HuH-7.5 (cell line): ENCODE data around the gene TENT4A.
"Not testable (repeated sequence)": the region's sequence is repeated elsewhere in the genome, so short reads cannot be mapped to it uniquely, and the experiment has no call there.

ENCODE experiments used
- DNase-seq: peaks from one replicate; pipeline ENCODE4 v3.0.0; 2011; ENCODE audit warnings: low spot score

Gene TENT4A

DNA sequence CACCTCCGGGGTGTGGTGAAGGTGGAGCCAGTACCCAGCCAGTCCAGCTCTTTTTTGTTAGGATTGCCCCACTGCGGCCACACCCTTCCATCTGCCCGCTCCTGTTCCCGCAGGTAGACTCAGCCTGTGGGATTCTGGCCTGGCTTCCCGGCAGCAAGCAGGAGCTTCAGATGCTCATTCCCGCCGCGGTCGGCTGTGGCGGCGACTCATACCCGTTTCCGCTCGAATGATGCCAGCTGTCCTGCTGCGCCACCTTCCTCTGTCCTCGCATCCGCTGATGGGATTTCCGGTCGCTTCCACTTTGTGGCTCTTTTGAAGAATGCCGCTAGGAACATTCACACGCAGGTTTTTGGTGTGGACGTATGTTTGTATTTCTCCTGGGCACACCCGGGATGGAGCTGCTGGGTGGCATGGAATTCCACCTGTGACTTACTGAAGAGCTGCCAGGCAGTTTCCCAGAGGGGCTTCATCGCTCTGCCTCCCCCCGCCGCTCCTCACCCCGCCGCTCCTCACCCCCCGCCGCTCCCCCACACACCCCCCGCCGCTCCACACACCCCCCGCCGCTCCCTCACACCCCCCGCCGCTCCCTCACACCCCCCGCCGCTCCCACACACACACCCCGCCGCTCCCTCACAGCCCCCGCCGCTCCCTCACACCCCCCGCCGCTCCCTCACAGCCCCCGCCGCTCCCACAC, 60.3 kb downstream of the TENT4A start:
- no peak for DNase-seq

- not testable (repeated sequence) for DNase-seq
Observed at GRCh38 chr5:6774207-6774606, 61.0 kb downstream of the TENT4A start.

GRCh38 chr5:6774721-6775204, 61.5 kb downstream of the TENT4A start:
- no peak for DNase-seq

- DNase-seq = no peak
Observed at GRCh38 chr5:6775571-6775970, 62.3 kb downstream of the TENT4A start.

- no peak for DNase-seq
Observed at GRCh38 chr5:6780802-6781391, 67.7 kb downstream of the TENT4A start.

DNA sequence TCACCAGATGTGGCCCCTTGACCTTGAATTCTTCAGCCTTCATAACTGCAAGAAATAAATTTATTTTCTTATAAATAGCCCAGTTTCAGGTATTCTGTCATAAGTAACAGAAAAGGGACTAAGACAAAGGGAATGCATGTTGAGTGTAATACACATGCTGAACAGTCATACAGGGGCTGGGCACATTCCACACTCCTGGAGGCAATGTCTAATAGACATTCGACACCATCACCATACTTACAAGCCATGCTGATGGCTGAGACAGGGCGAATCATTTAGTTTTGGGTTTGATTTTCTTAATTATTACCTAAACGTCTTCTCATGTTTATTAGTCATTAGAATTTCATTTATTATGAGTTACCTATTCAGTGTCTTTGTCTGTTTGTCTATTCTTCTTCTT, 68.5 kb downstream of the TENT4A start:
- DNase-seq = no peak

GRCh38 chr5:6783787-6784186, 70.6 kb downstream of the TENT4A start:
- DNase-seq = no peak

- DNase-seq = no peak
Observed at GRCh38 chr5:6784481-6784880, 71.2 kb downstream of the TENT4A start.

DNA sequence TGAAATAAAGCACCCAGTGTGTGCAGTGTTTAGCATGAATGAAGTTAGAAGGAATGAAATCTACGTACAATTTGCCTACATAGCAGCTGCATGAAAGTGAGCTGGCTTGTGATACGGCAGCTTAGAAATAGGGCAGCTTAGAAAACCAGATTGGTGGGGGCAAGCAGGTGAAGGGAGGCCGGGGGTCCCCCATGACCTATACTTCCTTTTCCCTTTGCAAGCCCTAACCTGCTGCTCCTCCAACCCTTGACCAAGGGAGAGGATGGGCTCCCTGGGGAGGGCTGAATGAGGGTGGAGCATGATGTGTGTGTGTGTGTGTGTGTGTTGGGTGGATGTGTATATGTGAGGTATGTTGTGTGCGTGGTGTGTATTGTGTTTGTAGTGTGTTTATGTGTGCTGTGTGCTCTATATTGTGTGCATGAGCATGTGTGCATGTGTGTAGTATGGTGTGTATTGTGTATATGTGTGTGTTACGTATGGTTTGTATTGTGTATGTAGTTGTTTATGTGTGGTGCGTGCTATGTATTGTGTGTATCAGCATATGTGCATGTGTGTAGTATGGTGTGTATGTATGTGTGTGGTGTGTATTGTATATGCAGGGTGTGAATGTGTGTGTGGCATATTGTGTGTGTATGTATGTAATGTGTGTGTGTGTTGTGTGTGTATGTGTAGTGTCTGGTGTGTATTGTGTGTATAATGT, 72.1 kb downstream of the TENT4A start:
- no peak for DNase-seq

DNA sequence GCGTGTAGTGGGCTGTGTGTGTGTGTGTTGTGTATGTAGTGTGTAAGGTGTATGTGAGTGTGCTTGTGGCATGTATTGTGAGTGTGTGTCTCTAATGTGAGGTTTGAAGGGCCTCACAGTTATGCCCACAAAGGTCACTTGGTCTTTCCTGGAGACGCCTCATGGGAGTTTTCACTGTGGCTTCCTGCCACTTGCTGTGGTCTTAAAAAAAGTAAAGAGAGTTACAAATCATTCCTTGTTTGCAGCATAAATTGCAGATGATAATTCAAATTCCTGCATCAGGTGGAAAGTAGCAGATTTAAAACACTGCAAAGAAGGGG, 72.6 kb downstream of the TENT4A start:
- DNase-seq = no peak

GRCh38 chr5:6786786-6787495, 73.7 kb downstream of the TENT4A start:
- DNase-seq = no peak

DNA sequence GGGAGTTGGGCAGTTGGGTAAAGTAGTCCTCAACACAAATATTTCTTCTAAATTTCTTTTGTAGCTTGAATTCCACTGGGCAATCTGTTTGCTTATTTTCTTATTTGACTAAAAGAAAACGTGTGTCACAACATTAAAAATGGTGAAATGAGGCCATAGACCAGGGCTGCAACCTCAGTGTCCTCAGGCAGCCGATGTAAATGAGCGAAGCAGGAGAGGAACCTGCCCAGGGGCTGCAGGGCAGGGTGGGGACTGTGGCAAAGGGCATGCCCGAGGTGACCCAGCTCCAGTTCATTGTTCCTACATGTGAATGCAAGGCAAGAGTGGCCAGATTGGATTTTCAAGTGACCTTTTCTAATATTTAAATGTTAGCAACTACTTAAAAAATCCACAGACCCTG, 74.7 kb downstream of the TENT4A start:
- DNase-seq = no peak

DNA sequence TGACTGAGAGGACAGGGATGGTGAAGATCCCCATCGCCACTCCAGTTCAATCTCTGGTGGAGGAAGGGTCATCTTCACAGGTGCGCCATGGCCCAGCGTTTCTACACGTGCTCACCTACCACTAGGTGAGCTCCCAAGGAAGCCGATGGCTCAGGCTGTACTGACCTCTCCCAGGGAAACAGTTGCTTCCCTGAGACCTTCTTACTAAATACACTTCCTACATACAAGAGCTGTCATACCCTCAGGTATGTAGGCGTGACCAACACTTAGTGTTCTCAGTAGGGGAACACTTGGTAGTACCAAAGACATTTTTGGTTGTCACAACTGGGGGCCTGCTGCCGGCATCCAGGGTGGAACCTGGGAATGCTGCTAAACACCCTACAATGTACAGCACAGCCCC, 75.2 kb downstream of the TENT4A start:
- DNase-seq = no peak

- DNase-seq = no peak
Observed at GRCh38 chr5:6788956-6789649, 75.9 kb downstream of the TENT4A start.

GRCh38 chr5:6790346-6790865, 77.2 kb downstream of the TENT4A start:
- DNase-seq = no peak

- no peak for DNase-seq
Observed at GRCh38 chr5:6791031-6791430, 77.8 kb downstream of the TENT4A start.

- no peak for DNase-seq
Observed at GRCh38 chr5:6792376-6792775, 79.1 kb downstream of the TENT4A start.

DNA sequence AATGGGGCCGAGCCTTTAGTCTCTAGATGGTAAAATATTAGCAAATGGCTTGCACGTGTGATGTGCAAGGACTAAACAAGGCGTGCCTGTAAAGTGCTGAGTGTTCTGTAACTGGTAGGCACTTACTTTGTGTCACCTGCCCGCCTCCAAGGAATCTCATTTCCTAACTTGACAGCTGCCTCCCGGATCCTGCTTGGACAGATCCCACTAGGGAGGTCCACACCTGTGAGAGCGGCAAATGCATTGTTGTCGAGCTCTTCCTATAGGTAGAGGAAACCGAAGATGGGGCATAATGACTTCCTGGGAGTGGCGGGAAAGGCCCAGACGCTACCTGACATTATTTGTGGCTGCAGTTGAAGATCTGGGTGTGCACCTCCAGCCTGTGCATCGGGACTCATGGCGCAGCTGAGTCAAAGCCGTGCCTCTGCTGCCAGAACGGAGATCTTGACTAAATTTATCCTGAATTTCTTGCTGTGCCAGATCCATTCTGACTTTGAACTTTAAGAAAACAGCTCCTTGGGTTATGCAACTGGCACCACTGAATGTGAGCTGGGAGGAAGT, 79.8 kb downstream of the TENT4A start:
- no peak for DNase-seq

DNA sequence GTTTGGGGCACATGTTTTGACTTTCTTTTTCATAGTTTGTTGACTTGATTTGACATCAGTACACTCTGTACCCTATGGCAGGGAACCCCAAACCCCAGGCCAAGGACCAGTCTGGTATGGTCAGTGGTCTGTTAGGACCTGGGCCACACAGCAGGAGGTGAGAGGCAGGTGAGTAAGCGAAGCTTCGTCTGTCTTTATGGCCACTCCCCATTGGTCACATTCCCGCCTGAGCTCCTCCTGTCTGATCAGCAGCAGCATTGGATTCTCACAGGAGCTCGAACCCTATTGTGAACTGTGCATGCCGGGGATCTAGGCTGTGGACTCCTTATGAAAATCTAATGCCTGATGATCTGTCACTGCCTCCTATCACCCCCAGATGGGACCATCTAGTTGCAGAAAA, 88.0 kb downstream of the TENT4A start:
- DNase-seq = no peak

GRCh38 chr5:6803981-6804550, 90.8 kb downstream of the TENT4A start:
- DNase-seq = no peak

- DNase-seq = no peak
Observed at GRCh38 chr5:6804766-6805501, 91.7 kb downstream of the TENT4A start.
